Stimulated activated CD8-positive, alpha-beta memory T cell treated with anti-CD3 and anti-CD28 coated beads, Interleukin-15, amount 100 ng/mL, for 4 hours (primary cell): ENCODE data around the gene STRIP1.
"Not testable (repeated sequence)": the region's sequence is repeated elsewhere in the genome, so short reads cannot be mapped to it uniquely, and the experiment has no call there.

Experiments
- DNase-seq, 2 donors: peaks; one replicate each; pipeline ENCODE4 v3.0.0-alpha.2; 2020; ENCODE audit warnings: low read depth in 2 of 2

STRIP1 gene

DNA sequence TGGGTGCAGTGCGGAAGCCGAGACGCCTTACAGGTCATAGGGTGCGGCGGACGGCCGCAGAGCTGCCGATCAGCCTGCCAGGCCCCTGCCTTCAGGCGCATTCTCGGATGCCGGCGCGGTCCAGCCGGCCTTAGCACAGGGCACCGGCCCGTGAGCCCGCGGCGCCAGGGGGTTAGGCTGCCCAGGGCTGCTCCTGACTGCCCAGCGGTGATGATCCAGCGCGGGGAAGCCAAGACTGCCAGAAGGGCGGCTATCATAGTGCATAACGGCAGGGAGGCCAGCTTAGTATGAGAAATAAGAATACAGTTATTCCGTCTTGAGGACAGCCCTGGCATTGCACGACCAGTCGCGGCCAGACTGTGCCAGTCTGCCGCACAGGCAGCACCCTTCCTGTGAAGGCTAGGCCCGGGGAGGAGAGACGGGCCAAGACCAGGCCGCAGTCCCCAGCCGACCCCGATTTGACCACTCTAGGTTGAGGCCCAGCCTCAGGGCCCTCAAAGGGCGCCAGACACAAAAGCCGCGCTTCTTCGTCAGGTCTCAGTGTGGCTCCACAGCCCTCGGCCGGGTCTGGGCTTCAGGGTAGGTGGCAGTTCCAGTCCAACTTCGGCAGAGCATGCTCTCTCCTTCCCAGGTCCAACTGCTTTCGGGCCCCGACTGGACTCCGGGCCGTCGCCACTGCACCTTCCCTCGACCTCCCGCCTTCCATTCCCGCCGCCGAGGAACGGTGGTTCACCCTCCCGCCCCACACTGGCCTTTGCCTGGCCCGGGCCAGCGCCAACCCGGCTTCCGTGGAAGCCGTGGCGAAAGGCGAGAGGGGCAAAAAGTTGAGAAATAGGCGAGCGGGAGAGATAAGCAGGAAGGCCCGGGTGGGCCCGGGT is 35.2 kb downstream of the STRIP1 start:
- no peak for DNase-seq

DNA sequence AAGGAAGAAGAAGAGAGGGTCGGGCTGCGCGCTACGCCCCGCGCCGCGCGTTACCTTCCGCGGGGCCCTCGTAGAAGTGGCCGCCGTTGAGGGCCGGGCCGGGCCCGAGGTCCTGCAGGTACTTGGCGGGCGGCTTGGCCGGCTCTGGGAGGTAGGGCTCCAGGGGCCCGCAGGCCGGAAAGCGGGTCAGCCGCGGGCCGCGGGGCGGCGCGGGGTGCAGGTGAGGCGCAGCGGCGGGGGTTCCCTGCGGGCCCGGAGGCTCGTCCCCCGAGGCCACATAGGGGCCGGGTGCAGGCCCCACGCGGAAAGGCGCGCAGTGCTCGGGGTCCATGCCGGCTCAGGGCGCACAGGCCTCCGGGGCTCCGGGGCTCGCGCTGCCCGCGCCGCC is 35.9 kb downstream of the STRIP1 start:
- DNase-seq, result no peak

DNA sequence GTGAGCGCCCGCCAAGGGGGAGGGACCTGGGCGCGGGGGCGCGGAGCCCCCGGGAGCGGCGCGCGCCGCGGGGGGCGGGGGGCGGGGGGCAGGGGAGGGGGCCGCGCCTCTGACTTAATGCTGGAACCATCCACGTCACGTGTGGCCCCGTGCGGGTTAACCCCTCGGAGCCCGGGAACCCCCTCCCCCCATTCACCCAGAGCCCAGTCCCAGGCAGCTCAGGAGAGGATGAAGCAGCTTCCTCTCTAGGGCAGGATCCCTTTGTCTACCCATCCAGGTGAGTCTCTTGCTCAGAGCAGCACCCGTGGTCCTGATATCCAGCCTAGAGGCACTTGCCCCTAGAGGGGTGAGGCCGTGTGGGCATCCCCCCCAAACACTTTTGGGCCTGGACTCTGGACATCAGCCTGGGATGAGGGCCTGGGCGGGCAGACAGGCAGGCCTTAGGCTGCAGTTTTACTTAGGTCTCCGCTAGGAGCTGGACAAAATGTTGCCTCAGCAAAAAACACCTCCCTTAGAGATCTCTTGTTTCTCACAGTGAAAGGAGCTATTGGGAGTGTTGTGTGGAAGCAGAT is 36.3 kb downstream of the STRIP1 start, which contains the start of gene ALX3:
ALX3 (minus strand) TSS at position 2 of the 572 bp plus-strand sequence. CDS start 60 bp downstream, outside the sequence.
- DNase-seq, result no peak

DNA sequence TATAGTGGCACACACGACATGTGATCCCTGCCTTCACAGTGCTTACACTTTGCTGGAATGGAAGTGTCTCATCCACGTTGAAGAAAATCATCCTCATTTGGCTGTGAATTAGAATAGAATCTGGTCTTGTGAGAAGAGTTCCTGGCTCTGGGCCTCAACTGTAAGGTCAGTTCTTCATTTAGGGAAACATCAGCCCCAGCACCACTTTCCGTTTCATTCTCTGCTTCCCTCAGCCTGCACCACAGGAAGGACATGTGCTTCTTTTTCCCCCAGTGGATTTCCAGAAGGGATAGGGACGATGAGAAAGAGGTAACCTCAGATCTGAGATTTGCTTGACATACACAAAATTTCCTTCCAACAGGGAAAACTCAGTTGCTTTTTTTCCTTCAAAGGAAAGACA is 39.7 kb downstream of the STRIP1 start:
- DNase-seq, result no peak

DNA sequence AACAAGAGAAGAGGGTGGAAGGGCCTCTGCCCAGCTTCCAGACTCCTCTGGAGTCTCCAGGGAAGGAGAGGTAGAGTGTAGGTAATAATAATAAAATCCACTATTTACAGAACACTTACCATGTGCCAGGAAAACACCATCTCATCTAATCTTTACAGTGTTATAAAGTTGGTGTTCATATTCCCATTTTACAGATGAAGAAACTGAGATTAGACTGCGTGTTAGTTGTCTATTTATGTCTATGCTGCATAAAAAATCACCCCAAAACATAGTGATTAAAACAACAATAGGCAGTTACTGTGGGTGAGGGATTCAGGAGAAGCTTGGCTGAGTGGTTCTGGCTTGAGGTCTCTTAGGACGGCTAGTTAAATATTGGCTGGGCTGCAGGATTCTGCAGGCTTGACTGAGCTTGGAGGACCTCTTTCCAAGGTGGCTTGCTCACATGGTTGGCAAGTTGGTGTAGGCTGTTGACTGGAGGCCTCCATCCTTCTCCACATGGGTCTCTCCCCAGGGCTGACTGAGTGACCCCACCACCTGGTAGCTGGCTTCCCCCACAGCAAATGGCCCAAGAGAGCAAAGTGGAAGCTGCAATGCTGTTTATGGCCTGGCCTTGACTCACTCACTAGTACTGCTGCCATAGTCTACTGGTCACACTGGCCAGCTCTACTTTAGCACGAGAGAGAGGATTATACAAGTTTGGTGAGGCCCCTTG is 42.5 kb downstream of the STRIP1 start:
- DNase-seq, result no peak

DNA sequence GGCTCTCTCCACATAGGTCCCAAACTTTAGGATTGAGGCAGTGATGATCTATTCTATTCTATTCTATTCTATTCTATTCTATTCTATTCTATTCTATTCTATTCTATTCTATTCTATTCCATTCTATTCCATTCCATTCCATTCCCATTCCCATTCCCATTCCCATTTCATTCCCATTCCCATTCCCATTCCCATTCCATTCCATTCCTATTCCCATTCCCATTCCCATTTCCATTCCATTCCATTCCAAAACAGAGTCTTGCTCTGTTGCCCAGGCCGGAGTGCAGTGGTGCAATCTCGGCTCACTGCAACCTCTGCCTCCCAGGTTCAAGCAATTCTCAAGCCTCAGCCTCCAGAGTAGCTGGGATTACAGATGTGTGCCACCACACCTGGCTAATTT is 45.6 kb downstream of the STRIP1 start:
- DNase-seq, result not testable (repeated sequence)

DNA sequence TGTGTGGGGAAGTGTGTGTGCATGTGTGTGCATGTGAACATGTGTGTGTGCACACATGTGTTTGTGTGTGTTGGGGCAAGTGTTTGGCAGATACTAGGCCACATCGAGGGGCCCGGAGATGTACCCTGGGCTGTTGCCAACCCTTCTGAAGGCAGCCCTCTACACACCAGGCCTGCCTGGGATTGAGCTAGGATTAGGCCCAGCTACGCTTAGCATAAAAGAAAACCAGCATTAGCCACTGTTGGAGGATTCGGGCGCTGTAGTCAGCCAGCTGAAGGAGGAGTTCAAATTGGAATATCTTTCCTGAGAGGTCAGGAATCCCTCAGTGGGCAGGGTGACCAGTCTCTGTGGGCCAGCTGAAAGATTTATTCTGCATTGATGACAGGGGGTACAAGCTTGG is 46.6 kb downstream of the STRIP1 start:
- DNase-seq, result no peak

DNA sequence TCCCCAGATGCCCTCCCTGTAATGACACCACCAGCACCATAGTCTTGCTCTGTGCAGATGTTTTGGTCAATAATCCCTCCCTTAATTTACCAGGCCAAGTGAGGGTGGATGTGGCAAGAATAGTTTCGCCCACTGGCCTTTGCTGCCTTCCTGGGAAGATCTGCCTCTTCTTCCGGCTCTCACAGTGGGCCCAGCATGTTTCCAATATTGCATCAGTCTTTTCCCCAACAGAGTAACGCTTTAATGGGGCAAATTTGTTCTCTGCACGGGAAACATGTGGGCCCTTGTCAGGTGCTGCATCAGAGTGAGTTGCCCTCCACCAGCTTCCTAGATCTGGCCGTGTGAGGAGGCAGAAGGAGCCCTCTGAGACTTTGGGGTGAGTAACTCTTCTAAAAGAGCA is 48.1 kb downstream of the STRIP1 start:
- no peak for DNase-seq

DNA sequence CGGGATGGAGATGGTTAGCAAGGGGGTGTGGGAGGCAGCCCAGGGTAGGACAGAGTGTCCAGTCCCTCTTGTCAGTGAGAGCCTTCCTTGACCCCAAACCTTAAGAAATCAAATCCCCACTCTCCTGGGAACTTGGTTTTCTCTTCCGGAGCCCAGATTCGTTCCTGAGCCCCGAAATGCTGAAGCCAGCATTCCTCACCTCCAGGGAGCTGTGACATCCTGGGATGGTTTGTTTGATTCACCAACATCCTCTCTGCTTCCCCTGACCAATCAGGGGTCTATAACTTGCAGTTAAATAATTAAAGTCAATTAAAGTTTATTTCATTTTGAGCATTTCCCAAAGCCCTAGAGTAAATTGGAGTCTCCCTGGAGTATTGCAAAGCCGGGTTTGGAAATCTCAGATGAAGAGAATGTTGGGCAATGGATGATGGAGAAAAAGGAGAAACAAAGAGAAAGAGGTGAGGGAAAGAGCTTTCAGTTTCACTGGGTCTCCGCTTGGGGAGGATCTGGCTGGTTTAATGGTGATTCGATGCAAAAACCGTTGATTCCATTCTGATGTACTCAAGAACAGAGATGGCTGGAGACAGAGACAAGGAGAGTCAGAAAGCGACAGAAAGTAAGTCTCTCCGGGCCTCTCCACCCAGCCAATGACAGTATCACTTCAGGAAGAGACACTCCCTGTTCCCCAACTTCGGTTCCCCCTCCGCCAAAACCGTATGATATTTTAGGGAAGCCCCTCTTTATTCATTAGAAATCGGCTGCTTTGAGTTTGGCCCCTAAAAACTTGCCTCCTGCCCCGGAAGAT is 48.8 kb downstream of the STRIP1 start:
- no peak for DNase-seq

DNA sequence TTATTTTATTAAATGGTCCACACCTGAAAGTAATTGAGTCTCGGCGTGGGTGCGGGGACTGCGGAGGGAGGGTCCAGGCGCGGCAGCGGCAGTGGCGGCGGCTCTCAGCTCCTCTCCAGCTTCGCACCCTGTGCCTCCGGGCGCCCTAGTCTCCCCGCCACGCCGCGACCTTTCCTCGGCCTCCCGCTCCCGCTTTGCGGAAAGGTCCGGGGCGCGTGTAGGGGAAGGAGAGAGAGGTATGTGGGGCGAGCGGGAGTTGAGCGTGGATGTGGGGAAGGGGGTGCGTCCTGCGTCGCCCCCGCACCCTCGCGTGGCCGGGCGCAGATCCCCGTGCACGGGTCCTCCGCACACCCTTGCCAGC is 49.4 kb downstream of the STRIP1 start:
- no peak for DNase-seq

DNA sequence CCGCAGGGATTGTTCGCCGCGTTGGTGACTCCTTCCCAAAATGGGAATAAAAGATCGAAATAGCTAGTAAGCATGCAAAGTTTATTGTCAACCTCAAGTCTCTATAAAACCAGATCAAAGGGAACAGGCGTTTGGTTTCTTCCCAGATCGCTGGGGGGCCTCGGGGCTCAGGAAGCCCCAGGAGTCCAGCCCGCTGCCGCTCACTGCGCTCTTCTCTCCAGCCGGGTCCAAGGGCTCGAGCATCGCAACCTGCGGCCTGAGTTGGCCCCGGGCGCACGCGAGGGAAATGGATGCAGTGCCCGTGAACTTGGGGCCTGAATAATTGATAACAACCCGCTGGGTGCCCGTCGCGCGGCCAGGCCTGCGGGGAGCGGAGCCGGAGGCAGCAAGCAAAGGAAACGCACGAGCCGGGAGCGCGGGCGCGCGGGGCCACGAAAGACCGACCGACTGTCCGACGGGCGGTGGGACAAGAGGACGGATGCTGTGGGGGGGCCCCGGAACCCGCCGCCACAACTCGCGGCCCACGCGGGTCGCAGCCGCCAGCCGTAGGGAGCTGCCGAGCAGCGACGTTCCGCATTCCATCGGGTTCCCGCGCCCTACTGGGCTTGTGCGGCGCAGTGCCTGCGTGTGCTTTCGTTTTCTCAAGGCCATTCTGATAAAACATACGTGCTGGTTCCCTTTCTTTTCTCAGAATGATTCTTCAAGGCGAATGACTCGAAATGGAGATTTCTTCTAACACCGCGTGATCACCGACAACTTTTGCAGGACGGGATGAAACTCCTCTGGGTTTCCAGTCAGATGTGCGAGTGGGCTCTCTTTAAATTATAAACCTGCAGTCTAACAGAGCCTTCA is 50.0 kb downstream of the STRIP1 start:
- no peak for DNase-seq

DNA sequence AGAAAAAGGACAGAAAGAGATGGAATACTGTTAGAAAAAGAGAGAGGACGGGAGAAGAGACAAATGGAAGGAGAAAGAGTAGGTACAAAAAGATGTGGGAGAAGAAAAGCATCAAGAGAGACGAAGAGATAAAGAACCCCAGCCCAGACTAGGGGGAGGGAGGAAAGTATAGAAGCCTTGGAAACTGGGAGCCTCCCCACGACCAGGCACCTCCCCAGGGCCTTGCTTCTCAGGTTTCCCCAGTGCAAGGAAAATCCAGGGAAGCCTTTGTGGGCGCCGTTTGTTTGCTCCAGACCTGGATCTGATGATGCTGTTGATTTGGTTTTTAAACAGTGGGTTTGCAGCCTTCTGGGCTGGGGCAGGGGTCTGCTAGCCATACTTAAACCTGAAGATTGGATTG is 51.2 kb downstream of the STRIP1 start:
- DNase-seq, result no peak

DNA sequence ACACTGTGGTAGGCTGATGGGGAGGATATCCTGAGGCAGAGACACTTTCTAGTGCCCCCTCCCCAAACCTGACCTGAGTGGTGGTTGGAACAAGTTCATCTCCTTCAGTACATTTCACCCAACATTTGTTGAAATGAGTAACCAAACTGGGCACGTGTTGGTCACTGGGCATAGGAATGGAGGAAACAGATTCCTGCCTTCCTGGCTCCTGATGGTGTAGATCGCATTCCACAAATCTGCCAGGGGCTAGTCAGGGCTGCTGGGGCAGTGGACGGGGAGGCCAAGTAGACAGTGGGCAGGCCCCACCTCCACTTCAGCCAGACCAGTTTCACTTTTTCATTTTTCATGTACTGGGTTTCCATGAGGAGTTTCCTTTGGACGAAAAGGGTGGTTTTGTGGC is 52.5 kb downstream of the STRIP1 start:
- no peak for DNase-seq

DNA sequence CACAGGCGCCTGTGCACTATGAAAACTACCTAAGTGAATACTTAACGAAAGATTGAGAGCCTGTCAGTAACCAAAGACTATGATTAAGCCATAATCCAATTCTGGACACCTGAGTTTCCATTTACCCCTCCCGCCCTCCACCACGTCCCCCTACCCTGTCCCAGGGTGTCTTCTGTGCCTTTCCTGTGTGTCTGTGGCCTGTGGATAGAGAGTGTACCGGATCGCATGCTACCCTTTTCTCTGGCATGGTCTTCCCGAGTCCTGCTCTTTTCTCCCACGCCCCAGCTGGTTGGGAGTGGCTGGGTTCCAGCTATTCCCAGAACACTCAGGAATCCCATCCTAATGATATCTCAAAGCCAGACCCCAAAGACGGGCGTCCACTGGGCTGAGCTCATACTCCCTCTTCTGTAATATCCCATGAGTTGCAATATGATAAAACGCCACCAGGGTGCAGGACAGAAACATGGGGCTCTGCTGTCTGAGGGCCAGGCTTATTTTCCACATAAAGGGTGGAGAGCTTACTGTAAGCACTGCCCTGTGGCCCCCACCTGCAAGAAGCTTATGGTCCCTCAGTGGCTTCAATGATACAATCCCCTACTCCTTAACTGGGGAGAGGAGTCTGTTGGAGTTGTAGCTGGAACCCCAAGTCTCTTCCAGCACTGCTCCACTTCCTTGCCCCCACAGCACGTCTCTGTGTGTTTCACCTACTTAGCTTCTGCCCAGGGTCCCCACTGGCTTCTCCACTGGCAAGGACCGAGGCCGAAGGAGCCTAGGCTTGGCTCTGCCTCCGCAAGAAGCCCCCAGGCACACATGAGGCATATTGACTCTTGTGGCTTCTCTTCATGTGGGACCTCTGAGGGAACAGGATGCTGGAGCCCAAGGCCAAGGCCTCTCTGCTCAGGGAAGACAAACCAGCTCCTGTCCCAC is 53.7 kb downstream of the STRIP1 start:
- peak in 1 of 2 donors; percentile 14 for DNase-seq

DNA sequence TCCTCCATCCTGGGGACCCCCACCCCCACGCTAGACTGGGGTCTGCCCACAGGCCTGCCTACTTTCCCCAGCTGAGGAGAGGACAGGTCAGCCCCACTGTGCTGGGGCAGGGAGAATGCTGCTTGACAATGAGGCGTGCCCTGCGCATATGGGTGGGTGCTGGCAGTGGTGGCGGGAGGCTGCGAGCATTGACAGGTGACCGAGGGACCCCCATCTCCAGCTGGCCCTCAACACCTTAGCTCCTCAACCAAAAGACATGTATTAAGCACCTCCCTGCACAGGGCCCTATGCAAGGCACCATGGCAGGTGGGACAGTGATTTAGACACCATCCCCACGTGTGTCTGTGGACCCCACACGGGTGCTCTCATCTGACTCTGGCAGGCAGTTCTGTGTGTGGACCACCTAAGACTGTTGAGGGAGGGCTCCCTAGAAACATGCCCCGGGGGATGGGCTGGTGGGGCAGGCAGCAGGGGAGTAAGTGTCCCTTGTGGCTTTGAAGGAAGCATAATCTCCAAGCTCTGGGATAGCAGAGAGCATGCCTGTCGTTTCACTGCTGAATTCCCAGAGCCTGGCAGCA is 54.4 kb downstream of the STRIP1 start:
- no peak for DNase-seq

DNA sequence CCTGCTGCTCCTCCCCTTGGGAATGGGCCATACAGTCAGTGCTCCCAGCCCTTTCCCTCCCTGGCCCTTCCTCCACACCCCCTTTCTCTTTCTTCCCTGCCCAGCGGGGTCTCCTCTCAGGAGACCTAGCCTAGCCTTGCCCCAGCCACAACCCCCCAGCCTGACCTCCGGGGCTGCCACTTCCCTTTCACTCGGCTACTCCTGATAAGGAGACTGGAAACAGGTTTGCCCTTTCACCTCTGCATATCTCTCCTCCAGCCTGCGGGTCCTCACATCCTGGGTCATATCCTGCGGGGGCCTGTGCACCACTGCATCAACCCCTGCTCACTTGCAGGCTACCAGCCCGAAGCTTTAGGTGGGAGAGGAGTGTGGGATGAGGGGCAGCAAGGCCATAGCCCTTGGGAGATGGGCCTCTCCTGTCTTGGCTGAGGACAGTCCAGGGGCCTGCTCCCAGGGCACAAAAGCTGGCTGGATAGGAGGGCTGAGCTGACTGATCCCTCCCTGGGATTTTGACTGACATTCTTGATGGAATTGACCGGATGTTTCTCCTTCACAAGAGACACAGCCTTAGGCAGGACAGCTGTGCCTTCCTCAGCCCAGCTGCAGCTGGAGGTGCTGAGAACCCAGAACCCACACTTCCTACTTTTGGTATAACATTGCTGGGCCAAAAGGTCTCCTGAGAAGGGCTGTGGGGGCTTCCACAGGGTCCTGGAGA is 55.3 kb downstream of the STRIP1 start:
- DNase-seq, result no peak

DNA sequence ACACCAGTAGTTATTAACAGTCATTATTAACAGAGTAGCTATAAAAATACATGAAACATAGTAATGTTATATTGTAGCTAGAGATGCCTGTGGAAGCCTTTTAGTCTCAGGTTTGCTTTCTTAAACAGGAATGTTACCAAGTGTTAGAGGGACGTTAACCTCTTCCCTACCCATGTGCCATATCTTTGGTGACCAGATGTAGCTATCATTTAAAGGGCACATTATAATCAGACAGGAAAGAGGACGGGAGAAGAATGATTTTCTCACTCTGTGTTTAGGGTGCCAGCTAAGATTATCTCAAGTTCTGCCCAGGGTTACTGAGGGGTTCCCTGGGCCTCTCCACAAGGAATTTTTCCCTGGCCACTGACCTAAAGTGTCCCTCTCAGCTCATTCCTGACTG is 57.0 kb downstream of the STRIP1 start:
- DNase-seq, result no peak

DNA sequence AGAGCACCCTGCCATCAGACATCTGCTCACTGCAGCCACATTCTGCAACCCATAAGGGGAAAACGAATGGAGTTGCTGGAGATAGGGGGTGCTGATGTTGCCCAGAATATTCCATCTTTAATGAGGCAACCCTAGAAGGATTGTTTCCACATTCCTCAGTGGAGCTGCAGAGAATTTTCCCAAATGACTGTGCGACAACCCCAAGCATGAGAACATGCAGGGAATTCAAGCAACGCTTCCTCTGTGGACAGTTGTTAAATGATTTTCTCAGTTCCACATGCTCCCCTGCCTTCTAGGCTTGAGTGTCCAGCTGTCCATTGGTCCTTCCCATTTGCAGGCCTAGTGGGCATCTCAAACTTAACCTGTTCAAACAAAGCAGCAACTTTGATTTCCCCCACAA is 57.4 kb downstream of the STRIP1 start:
- no peak for DNase-seq

DNA sequence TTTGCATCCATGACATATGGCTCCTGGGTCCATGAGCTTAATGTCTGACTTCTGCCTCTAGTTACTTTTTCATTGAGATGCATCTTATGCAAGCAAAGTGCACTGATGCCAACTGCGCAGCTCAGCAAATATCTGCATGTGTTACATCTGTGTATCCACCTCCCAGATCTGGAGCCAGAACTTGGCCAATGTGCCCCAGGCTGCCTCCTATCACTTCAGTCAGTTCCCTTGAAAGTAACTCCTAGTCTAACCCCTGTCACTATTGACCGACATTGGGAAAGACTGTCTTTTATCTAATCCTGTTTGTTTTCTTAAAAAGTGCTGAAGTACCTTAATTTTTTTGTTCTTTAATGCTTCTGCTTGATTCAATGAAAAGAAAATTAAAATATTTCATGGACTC is 58.6 kb downstream of the STRIP1 start:
- no peak for DNase-seq
